CD4-positive, alpha-beta T cell (primary cell): ENCODE measurements around the gene HADH. TPM values are rescaled to one million over a fixed set of nuclear protein-coding genes. Genes with fewer than 3 reads are reported as not detected.

Experiments used
- ATAC-seq: fragments of 200-7000 bp; cut with Tn5 transposase; one replicate; pipeline ENCODE4 v1.10.0; 2022; ENCODE audit warnings: mild to moderate bottlenecking; ENCODE audit not compliant: poor library complexity
- CTCF ChIA-PET: fragments of 350-600 bp; sonication (Branson Sonifier 250); formaldehyde crosslinking; loops from one replicate; lab custom pipeline; 2021; ENCODE audit warnings: antibody characterized with exemption, inconsistent platforms; lab: Charles Lee
- POLR2A ChIA-PET: fragments of 350-600 bp; sonication (Branson Sonifier 250); formaldehyde crosslinking; loops from one replicate; lab custom pipeline; 2021; ENCODE audit warnings: antibody characterized with exemption, inconsistent platforms; lab: Charles Lee
- DNase-seq, 14 experiments: peaks; one replicate each; pipeline ENCODE4 v3.0.0-alpha.2; 2013 to 2020; ENCODE audit warnings: mixed read lengths in 2 of 14
- H3K27ac ChIP-seq, 2 donors: one replicate each; pipeline versions ENCODE4 v1.5.1 to v1.7.0; 2013; ENCODE audit warnings: low read length in 2 of 2, low read depth in 1 of 2, mild to moderate bottlenecking in 1 of 2
- H3K27me3 ChIP-seq, 2 experiments: 1 replicate in 1 of 2; 2 replicates in 1 of 2; pipeline versions ENCODE4 v1.6.1 to v1.7.0; 2013; ENCODE audit warnings: low read length in 2 of 2, control low read depth in 1 of 2, mild to moderate bottlenecking in 1 of 2, moderate library complexity in 1 of 2; ENCODE audit not compliant: insufficient read depth in 2 of 2, control insufficient read depth in 1 of 2
- H3K36me3 ChIP-seq: one replicate; pipeline ENCODE4 v1.6.1; 2013; ENCODE audit warnings: low read length, control low read depth; ENCODE audit not compliant: insufficient read depth
- H3K4me1 ChIP-seq: one replicate; pipeline ENCODE4 v1.6.1; 2013; ENCODE audit warnings: low read length, control low read depth; ENCODE audit not compliant: insufficient read depth
- H3K4me3 ChIP-seq: one replicate; pipeline ENCODE4 v1.5.1; 2013; ENCODE audit warnings: mild to moderate bottlenecking, low read length, moderate library complexity
- H3K9me3 ChIP-seq, 2 experiments: 1 replicate in 1 of 2; 2 replicates in 1 of 2; pipeline versions ENCODE4 v1.6.1 to v1.7.0; 2013; ENCODE audit warnings: low read length in 2 of 2, mild to moderate bottlenecking in 2 of 2, control low read depth in 1 of 2, moderate library complexity in 1 of 2; ENCODE audit not compliant: control insufficient read depth in 1 of 2, insufficient read depth in 1 of 2
- H3K27ac Mint-ChIP-seq: one replicate; pipeline ENCODE4 v1.8.0; 2020; ENCODE audit warnings: mixed read lengths
- H3K27me3 Mint-ChIP-seq: one replicate; pipeline ENCODE4 v1.8.0; 2021; ENCODE audit warnings: mixed read lengths
- H3K36me3 Mint-ChIP-seq: one replicate; pipeline ENCODE4 v1.8.0; 2021; ENCODE audit warnings: low read depth, mixed read lengths
- H3K4me1 Mint-ChIP-seq: one replicate; pipeline ENCODE4 v1.8.0; 2021; ENCODE audit warnings: low read depth, mixed read lengths
- H3K4me3 Mint-ChIP-seq: one replicate; pipeline ENCODE4 v1.8.0; 2020; ENCODE audit warnings: mild to moderate bottlenecking, mixed read lengths
- H3K9me3 Mint-ChIP-seq: one replicate; pipeline ENCODE4 v1.8.0; 2020; ENCODE audit warnings: mixed read lengths
- intact Hi-C, 2 experiments: fragments of 100-400 bp; cut with DNase I in 1 of 2; cut with micrococcal nuclease in 1 of 2; formaldehyde crosslinking; loops; one replicate each; pipeline versions ENCODE4 v1.15.1 to v1.9.0; 2023 to 2025; cut with DNase I, micrococcal nuclease
- total RNA-seq, 174 experiments: library from RNA in 2 of 174; stranded (reverse) in 2 of 174; gene quantifications; one replicate each; pipeline ENCODE4 v1.2.3 and lab custom pipeline; 2021 to 2026
- TF ChIP-seq, protein P1 (sequence below): fragments of 200-600 bp; IDR thresholded peaks from one replicate; pipeline ENCODE4 v1.8.0; 2022; ENCODE audit warnings: antibody characterized with exemption, mild to moderate bottlenecking

The HADH gene
- total RNA-seq, 2 experiments from 2014 or later: 16.1 to 16.3 TPM

DNA sequence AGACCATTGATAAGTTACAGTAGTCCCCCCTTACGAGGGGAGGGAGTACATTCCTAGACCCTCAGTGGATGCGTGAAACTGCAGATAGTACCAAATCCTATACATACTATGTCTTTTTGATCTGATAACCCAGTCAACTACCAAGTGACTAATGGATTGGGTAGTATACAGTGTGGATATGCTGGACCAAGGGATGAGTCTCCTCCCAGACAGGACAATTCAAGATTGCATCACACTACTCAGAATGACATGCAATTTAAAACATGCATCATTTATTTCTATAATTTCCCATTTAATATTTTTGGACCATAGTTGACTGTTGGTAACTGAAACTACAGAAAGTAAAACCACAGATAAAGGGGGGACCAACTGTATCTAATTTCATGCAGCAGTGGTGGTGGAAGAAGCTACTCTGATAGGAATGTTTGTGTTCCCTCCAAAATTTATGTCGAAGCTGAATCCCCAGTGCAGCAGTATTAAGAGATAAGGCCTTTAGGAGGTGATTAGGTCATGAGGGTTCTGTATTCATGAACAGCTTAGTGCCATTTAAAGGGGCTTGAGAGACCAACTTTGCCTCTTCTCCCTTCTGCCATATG, 11.9 kb downstream of the HADH start:
- POLR2A ChIA-PET: interaction anchor here (0.6 to 1.3 kb wide), 3 partner anchors 11 to 601 kb away, joined by 3 to 4 read pairs (median 3); partner anchors contain the start of gene HADH
- intact Hi-C loops: no loop called here
- no peaks in the 10 kb centered on the region for H3K9me3 ChIP-seq

DNA sequence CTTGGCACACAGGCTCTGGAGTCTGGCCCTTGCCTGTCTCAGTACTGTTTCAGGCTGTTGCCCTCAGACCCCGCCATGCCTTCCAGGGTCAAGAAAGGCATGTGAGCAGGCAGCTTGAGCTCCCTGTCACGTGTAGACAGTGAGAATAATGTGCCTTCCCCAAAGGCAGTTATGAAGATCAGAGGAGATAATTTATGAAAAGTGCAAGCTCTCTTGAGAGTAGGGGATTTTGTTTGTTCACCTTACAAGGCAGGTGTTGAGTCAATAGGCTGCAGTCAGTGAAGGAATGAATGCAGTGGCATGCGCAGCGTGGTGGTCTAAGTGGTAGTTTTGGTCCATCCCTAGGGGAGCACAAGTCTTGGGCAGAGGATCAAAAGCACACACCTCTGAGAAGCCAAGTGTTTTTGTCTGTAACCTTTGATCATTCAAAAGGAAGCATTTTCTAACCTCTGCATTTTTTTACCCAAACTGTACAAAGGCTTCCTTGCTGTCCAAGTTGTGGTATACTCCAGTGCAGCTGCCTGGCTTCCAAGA, 14.4 kb downstream of the HADH start:
- no peaks in the 10 kb centered on the region for H3K27me3 Mint-ChIP-seq
- peaks cover 83% of the 10 kb centered on the region for H3K4me1 Mint-ChIP-seq
- peak in 1 of 14 experiments; percentile 16 for DNase-seq
- Histone ChIP-seq H3K36me3 (peaks cover 1% of the 10 kb centered on the region), H3K27ac (peak overlapping the region in 1 of 2 donors; percentile 2), H3K4me1 (peaks cover 16% of the 10 kb centered on the region), H3K27me3 (no peaks in the 10 kb centered on the region), H3K4me3 (no peak overlapping the region), H3K9me3 (no peaks in the 10 kb centered on the region)
- H3K27ac Mint-ChIP-seq: peak overlapping the region; percentile 47
- ATAC-seq: peak; percentile 70
- H3K4me3 Mint-ChIP-seq: peak overlapping the region; percentile 13
- peaks cover 20% of the 10 kb centered on the region for H3K36me3 Mint-ChIP-seq
- no peaks in the 10 kb centered on the region for H3K9me3 Mint-ChIP-seq
- POLR2A ChIA-PET: interaction anchor here (0.6 to 1.0 kb wide), 6 partner anchors 9 to 1616 kb away, joined by 3 to 7 read pairs (median 3); partner anchors contain the start of gene HADH
- intact Hi-C loops: no loop called here
- CTCF ChIA-PET: interaction anchor here (0.9 to 1.4 kb wide), 2 partner anchors 12 to 16 kb away, joined by 3 to 4 read pairs; no protein-coding TSS in a partner anchor
- TF ChIP-seq, protein P1, sequence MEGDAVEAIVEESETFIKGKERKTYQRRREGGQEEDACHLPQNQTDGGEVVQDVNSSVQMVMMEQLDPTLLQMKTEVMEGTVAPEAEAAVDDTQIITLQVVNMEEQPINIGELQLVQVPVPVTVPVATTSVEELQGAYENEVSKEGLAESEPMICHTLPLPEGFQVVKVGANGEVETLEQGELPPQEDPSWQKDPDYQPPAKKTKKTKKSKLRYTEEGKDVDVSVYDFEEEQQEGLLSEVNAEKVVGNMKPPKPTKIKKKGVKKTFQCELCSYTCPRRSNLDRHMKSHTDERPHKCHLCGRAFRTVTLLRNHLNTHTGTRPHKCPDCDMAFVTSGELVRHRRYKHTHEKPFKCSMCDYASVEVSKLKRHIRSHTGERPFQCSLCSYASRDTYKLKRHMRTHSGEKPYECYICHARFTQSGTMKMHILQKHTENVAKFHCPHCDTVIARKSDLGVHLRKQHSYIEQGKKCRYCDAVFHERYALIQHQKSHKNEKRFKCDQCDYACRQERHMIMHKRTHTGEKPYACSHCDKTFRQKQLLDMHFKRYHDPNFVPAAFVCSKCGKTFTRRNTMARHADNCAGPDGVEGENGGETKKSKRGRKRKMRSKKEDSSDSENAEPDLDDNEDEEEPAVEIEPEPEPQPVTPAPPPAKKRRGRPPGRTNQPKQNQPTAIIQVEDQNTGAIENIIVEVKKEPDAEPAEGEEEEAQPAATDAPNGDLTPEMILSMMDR: no peak

More for the DNA sequence above, 11.9 kb downstream of the HADH start:
- Histone ChIP-seq H3K4me1 (peaks cover 16% of the 10 kb centered on the region), H3K27me3 (no peaks in the 10 kb centered on the region), H3K4me3 (no peak overlapping the region), H3K36me3 (peaks cover 5% of the 10 kb centered on the region), H3K27ac (no peak overlapping the region)
- DNase-seq (no peak), ATAC-seq (no peak)
- H3K4me1 Mint-ChIP-seq: peaks cover 84% of the 10 kb centered on the region
- CTCF ChIA-PET: no interaction called here
- H3K9me3 Mint-ChIP-seq: no peaks in the 10 kb centered on the region
- TF ChIP-seq, protein P1: no peak
- H3K27ac Mint-ChIP-seq: no peak overlapping the region
- H3K4me3 Mint-ChIP-seq: no peak overlapping the region
- peaks cover 39% of the 10 kb centered on the region for H3K36me3 Mint-ChIP-seq
- no peaks in the 10 kb centered on the region for H3K27me3 Mint-ChIP-seq

DNA sequence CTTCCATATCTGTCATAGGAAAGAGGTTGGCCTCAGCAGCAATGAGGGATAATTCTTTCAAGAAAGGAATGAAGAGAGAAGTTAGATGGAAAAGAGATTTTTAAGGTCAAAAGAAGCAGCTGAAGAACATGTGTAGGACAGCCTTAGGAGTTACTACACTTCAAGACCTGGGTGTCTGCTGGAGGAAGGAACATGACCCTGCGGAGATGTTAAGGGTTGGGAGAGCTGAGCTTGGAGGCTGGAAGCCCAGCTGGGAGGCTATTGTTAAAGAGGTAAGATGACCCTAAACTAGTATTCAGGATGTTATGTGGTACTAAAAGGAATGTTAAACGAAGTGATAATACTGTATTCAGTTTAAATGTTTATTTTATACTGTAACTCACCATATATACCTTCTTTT, 15.0 kb downstream of the HADH start:
- ATAC-seq (no peak), DNase-seq (no peak)
- TF ChIP-seq, protein P1: no peak
- H3K36me3 ChIP-seq: no peaks in the 10 kb centered on the region
- no peaks in the 10 kb centered on the region for H3K27me3 ChIP-seq
- no peaks in the 10 kb centered on the region for H3K9me3 ChIP-seq
- Mint-ChIP-seq H3K4me3 (no peak overlapping the region), H3K27ac (peak overlapping the region; percentile 47), H3K4me1 (peaks cover 78% of the 10 kb centered on the region), H3K36me3 (peaks cover 19% of the 10 kb centered on the region), H3K9me3 (no peaks in the 10 kb centered on the region), H3K27me3 (no peaks in the 10 kb centered on the region)
- ChIA-PET POLR2A (interaction anchor here (0.7 to 1.0 kb wide), 4 partner anchors 9 to 14 kb away, joined by 3 to 7 read pairs (median 4); partner anchors contain the start of gene HADH), CTCF (interaction anchor here (0.9 to 1.4 kb wide), 2 partner anchors 13 to 15 kb away, joined by 3 to 4 read pairs; no protein-coding TSS in a partner anchor)
- H3K4me1 ChIP-seq: peaks cover 16% of the 10 kb centered on the region
- no peak overlapping the region for H3K4me3 ChIP-seq
- H3K27ac ChIP-seq: no peak overlapping the region
- intact Hi-C loops: no loop called here
